AG08395 (cell line): ENCODE measurements around the gene CACNA1D.

ENCODE experiments used
- DNase-seq: peaks from one replicate; pipeline ENCODE4 v3.0.0; 2012; ENCODE audit warnings: mixed read lengths, low spot score

The CACNA1D gene

DNA sequence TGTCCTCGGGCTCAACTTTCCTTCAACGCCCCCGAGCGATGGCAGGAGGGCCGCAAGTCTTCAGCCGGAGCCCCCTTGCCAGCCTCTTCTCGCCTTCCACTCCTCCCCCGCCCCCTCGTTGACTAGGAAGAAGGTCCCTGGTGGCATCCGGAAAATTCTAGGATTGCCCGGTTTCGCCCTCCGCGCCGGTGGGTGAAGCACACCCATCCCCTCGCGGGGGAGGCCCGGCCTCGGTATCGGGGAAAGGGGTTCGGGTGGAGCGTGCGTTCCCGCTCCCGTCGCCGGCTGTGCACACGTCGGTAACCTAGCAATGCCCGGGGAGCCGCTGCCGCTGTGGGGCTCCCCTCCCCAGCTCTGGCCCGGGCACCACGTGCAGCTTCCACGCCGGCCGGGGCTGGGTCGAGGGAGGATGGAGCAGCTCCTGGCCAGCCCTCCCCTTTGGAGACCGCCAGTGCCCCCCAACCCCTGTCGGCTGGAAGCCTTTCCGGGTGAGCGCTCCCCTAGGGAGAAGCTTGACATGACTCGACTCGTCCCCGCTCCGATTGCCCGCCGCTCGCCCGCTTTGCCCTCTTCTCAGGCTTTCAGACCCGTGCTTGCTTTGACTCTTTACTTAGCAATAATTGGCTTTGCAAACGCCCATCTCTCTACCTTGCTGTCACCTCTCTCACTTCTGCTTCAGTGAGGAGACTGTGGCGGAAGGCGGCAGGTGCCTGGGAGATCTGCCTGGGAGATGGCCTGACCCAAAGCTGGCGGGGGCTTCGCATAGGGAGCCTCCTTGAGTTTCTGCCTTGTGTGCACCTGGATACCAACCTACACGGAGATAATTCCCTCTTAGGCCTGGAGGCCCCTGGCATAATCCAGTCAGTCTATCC, 1.3 kb downstream of the CACNA1D start:
- no peak for DNase-seq

DNA sequence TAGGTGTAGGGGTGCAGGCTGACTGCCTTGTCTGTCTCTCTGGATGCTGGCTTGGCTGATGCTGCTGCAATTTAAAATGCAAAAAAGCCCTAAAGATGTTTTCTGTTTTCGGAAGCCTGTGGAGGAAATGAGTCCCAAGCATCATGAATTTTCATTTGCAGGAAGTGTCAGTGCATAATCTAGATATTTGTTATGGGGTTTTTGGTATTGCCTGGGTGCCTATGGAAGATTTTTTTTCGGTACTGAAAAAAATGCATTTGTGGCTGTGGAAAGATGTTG, 1.9 kb downstream of the CACNA1D start:
- DNase-seq: no peak

DNA sequence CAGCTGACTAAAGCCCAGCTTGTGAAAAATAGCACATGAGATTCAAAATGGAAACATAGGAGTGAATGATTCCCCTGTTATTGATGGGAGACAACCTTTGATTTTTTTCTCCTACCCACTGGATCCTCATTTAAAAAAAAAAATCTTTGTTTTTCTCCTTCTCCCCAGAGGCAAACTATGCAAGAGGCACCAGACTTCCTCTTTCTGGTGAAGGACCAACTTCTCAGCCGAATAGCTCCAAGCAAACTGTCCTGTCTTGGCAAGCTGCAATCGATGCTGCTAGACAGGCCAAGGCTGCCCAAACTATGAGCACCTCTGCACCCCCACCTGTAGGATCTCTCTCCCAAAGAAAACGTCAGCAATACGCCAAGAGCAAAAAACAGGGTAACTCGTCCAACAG, 2.6 kb downstream of the CACNA1D start:
- no peak for DNase-seq

DNA sequence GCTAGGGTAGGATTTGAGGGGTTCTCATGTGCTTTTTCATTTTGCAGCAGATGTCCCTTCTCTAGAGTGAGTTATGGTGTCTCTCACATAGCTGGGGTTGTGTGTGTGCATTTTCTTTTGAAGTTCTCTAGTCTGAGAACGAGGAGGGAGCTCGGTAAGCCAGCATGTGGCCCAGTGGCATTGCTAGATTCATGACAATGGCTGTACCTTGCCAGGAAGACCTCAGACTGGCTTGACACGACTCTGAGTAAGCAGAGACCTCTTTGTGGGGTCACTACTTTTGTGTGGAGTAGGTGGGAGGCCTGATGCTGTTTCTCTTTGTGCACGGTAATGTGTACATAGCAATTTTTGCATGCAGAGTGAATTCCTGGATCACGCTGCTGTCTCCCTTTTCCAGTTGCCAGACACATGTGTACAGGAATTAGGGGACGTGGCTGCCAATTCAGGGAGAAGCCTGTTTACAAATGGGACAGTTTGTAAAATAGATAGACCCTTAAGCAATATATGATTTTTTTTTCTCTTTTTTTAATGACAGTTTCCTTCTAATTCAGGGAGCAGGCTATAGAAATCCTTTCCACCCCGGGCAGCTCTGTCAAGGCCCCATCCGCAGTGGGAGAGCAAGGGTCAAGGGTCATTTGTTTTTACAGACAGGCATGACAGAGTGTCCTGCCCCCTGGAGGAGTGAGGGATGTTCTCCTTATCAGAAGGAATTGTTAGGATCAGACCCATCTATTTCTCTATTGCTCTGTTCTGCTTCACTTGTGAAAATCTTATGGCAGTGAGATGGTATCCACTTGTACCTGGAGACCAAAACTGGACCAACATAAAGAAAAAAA, 4.6 kb downstream of the CACNA1D start:
- no peak for DNase-seq

DNA sequence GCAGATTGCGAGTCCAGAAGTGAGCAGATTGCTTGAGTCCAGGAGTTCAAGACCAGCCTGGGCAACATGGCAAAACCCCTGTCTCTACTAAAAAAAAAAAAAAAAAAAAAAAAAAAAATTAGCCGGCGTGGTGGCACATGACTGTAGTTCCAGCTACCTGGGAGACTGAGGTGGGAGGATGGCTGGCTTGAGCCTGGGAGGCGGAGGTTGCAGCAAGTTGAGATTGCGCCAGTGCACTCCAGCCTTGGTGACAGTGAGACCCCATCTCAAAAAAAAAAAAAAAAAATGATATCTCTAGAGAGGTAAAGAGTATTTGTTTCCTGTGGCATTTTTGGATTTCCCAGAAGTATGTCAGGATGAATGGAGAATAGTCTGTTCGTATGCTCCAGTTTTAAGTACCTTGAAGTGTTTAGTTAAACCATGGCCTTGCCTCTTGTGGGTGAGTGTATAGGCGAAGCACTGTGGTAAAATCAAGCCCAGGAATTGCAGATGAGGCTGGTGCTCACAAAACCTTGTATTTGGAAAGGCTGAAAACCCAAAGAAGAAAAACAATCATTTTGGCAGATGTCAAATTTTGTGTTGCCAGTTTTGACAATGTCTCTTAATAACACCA, 5.9 kb downstream of the CACNA1D start:
- no peak for DNase-seq

DNA sequence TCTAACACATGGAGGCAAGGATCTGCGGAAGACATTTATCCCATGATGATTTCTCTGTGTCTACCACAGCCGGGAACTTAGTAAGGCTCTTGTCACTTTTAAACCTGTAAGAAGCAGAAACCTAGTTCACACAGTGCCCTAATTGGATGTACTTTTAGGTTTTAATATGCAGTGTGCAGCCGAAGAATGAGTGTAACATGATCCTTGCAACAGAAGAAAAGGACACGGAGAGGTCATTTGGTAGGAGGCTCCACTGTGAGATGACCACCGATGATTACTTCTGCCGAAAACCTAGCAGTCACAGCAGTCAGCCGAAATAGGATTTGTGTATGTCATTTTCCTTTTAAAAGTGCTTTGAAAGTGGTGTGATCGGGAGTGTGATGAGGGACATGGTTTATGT, 6.8 kb downstream of the CACNA1D start:
- no peak for DNase-seq

DNA sequence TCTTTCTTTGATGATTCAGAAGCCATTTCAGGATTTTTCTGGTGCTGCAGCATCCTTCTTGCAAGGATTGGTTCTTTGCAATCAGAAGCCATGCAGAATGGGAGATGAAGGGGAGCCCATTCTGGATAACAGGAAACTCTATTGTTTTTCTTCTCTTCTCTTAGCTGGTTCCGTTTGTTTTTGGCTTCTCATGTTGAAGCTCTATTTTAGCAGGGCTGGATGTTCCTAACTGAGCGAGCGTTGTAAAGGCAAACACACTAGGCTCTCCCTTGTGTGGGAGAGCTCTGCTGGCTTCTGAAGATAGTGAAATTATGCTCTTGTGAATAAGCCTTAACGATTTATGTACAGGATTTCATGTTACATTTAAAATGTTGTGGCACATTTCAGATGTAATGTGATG, 8.3 kb downstream of the CACNA1D start:
- no peak for DNase-seq

DNA sequence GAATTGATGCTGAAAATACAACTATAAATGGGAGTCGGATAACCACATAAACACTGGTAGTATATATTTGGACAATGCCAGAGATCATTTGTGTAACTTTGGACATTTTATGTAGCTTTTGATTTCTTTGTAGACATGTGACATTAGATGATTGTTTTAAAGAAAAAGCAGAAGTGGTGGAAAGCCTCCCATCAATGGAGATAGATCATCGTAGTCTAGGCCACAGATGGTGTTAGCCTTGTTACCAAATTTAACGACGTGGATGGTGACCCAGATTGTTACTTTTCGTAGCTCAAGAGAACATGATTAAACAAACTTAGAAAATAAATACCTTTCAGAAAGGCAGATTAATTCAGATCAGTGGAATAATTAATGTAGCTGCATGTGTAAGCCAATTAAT, 8.8 kb downstream of the CACNA1D start:
- no peak for DNase-seq

DNA sequence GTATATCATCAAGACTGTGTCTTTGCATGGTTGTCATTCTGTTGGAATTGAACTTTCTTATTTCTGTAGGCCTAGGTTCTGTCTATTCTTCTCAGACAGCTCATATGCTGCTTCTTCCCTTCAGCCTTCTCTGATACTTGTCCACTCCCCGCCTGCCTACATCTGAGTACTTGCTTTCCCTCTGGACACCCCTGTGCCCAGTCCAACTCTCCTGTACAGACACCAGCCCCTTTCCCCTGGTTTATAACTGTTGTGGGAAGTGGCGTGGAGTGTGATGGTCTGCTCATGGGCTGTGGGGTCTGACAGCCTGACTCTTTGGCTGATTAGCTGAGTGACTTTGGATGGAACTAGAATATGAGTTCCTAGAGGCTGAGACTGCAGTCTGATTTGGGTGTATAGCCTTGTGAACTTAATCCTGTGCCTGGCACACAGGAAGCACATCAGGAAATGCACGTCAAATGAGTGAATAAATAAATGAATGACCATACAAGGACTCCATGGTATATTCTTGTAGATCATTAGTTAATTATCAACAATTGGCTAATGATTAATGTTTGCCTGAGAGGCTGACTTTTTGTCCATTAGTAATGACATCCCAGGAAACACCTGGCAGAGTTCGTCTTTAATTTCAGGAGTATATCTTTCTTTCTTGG, 11.8 kb downstream of the CACNA1D start:
- no peak for DNase-seq

DNA sequence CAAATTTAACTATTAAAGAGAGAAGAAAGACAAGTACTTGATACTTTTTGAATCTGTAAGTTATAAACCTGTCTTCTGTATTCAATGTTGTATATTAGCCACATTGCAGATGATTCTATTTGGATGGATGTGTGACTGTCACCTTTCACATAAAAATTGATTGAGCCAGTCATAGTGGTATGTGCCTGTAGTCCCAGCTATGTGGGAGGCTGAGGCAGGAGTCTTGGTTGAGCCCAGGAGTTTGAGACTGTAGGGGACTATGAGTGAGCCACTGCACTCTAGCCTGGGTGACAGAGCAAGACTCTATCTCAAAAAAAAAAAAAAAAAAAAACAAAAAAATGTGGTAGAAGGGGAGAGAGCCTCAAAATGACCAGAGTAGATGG, 12.3 kb downstream of the CACNA1D start:
- DNase-seq: no peak

DNA sequence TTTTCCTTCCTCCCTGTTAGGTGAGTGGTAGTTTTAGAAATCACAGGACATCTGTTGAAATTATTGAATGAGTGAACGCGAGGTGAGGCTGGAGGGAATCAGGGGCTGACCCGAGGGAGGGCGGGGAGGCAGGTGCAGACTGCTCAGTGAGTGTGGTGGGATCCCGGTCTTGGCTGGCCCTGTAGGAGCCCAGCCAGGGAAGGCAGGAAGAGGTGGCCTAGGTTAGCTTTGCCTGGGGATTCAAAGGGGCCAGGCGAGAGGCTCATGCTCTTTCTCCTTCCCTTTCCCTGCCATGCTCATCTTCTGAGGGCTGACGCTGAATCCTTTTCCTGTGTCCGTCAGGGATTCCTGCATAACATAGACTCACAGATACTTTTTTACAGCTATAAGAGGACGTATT, 15.1 kb downstream of the CACNA1D start:
- DNase-seq: no peak

DNA sequence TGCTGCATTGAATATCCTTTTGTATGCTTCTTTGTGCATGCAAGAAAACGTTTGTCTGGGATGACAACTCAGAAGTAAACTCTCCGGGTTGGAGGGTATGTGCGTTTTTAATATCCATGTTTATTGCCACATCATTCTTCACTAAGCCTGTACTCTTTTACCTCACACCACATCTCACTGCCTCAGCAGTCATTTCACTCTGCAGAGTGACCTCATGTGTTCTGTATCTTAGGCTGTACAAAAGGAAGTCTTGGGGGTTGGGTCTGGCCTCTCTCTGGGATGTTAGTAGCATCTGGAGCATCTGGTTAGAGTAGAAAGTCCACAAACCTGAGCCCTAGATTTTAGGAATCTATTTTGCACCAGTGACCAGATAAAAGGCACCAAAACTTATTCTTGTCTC, 16.1 kb downstream of the CACNA1D start:
- no peak for DNase-seq

DNA sequence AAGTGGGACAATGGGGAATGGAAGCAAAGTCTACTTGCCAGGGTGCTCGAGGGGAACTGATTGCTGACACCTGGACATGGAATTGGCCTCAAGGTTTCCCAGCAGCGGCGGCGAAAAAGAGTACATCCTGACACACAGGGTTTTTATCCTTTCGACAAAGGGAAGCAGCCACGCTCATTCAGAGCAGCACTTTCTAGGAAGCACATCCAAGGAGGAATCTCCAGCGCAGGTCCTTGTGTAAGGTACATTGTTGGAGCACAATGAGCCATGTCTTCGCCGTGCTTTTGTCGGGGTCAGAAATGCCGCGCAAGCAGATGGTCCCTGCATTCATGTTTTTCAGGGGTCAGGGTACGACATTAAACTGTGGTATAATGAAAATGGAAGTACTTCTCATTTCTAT, 16.8 kb downstream of the CACNA1D start:
- no peak for DNase-seq

DNA sequence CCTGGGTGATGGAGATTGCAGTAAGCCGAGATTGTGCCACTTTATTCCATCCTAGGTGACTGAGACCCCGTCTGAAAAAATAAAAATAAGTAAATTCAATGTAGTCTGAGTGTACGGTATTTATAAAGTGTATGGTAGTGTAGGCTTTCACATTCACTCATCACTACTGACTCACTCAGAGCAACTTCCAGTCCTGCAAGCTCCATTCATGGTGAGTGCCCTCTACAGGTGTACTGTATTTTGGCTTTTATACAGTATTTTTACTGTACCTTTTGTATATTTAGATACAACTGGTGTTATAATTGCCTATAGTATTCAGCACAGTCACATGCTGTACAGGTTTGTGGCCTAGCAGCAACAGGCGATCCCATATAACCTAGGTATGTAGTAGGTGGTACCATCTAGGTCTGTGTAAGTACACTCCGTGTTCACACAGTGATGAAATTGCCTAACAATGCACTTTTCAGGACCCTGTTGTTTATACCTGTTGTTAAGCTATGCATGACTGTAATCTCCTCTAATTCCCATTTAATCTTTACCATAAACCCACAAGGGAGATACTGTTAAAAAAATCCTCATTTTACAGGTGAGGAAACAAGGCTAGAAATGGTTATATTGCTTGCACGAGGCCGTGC, 19.3 kb downstream of the CACNA1D start:
- DNase-seq: no peak

DNA sequence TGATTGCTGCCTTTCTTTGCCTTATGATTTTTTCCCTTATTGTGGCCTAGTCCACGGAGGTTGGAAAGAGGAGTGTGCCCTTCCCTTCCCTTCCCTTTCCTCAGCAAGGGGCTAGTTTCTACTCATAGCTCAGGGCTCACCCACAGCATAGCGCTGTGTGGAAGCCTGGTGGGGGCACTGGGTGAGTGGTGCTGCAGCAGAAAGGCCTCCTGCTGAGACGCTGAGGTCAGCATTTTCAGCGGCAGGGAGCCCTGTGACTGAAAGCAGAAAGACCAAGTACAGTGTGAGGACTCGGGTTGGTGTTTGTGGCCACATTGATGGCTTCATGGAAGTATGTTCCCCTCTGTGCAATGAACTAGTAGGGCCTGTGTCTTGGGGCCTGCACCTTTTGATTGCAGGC, 21.9 kb downstream of the CACNA1D start:
- no peak for DNase-seq

DNA sequence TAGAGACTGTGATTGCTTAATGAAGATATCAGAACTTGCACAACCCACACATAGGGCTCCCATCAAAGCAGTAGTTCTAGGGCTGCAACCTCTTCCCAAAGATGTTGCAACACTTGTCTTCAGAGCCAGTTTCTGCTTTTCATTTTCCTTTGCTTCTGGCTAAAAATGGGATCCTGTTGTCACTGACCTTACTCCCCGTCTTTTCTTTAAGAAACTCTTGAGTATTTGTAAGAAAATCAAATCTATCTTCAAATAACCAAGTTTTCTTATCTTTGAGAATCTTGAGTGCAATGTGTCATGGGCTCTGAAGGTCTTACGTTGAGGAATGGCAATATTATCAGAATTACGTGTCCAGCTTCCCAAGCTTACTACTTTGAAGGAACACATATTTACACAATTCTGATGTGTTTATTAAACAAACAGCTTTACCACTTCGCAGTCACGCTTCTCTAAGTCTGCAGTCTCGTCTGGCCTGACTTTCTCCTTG, 24.1 kb downstream of the CACNA1D start:
- DNase-seq: no peak

DNA sequence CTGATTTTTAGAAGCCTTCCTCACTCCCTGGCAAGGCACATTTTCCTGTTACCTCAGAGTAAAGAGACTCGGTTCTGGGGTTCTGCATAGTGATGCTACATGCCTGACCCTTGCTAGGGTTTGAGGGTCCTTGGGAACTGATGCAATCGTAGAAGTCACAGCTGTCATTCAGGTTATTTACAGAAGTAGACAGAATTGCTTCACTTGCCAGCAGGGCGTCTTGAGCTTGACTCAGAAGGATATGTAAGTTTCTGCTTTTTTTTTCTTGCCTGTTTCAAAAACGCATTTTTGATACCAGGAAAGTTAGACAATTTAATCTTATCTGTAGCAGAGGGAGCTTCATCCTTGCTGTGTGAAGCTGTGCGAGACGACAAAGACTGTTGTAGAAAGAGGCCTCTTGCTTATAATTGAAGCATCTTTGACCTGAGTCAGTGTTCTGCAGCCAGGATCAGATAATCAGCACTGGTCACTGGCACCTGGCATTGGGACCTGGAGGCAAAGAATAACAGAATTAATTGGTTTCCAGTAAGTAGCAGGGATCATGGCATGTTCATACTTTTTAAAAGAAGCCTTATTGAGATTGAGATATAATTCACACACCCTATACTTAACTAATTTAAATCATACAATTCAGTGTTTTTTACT, 24.8 kb downstream of the CACNA1D start:
- no peak for DNase-seq

DNA sequence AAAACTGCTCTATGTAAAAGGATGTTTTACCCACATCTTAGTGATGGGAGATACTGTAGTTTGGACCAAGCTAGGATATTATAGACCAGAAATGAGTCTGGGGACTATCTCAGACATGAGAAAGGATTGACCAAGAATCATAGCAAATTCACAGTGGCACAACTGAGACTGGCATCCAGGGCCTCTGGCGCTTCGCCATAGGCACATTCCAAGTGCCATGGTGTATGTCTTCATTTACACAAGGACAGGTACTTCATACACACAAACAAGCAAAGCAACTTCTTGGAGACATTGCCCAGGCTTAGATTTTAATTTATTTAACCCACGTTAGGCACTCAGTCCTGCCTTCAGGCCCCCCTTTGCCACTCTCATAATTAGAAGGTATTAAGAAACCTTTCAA, 28.9 kb downstream of the CACNA1D start:
- no peak for DNase-seq

DNA sequence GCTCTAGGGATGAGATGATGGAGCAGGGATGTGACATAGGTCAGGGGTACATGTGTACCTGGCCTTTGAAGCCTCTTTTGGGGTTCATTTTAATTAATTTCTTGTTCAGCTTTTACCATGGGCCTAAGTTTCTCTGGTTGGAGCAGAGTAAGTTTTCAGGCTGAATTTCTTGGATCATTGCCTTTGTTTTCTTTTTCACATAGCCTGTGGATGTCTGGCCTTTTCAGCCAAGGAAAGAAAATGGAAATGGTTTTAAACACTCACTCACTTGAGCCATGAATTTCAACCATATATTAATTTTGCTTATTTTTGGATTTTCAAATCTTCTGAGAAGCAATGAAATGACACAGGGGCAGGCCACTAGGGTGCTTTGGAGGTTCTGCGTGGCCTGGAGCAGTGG, 30.2 kb downstream of the CACNA1D start:
- no peak for DNase-seq

DNA sequence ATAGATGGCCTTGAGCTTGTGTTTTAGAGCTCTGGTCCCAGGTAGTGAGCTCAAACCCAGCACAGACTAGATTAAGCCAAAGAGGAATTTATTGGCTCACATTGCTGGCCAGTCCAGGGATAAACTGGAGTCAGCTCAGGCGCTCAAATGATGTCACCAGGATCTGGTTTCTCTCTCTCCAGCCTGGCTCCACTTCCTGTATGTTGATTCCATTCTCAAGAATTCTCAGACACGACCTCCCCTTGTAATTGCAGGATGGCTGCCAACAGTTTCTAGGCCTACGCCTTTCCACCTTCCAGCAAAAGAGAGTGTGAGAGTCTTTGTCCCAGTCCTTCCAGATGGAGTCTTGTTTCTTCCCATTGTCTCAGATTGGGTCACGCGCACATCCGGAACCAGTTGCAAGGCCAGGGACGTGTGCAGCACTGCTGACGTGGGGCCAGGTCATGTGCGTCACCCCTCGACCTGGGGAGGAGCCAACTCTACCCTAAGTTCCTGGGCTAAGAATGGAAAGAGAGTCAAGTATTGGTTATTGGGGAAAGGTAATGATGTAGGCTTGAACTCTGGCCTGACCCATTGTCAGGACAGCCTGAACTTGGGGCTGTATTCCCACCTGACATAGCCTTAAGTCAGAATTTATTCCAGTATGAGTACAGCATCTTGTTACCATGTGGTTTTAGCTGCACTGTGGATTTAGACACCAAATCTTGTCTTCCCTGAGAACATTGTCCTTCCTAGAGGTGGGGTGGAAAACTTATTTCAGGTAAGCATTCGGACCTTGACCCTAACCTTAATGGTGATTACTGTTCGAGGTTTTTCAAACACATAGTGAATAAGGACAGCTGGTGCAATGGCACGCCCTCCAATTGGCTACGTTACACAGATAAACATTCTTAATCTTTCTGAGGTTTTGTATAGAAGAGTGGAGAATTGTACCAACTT, 31.6 kb downstream of the CACNA1D start:
- DNase-seq: no peak

DNA sequence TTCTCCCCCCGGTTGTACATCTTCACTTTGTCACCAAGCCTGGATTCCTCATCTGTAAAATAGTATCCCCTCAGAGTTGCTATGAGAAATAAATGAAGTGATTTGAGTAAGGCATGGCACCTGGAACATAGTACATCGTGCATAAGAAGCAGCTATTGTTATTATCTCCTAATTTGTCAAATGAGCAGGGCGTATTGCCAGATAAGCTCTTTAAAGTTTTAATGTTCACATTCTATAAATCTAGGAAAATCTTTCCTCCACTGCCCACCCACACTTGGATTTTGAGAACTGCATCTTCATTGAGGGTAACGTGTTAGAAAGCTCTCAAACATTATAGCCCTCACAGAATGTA, 32.3 kb downstream of the CACNA1D start:
- no peak for DNase-seq
